B cell (primary cell): ENCODE data around the gene STPG3. TPM values are rescaled to one million over a fixed set of nuclear protein-coding genes. Genes with fewer than 3 reads are reported as not detected.
A peak's percentile ranks its signal among the peaks of the same experiment; 100 is the strongest.

ENCODE experiments used
- ATAC-seq: fragments of 200-7000 bp; cut with Tn5 transposase; one replicate; pipeline ENCODE4 v1.10.0; 2021; ENCODE audit warnings: low read depth, mild to moderate bottlenecking, moderate number of reproducible peaks, moderate library complexity
- CTCF ChIA-PET: fragments of 350-600 bp; sonication (Branson Sonifier 250); formaldehyde crosslinking; loops from one replicate; lab custom pipeline; 2021; ENCODE audit warnings: antibody characterized with exemption, inconsistent platforms; lab: Charles Lee
- POLR2A ChIA-PET: fragments of 350-600 bp; sonication (Branson Sonifier 250); formaldehyde crosslinking; loops from one replicate; lab custom pipeline; 2021; ENCODE audit warnings: antibody characterized with exemption; lab: Charles Lee
- DNase-seq: peaks from one replicate; pipeline ENCODE4 v3.0.0; 2013
- H2AFZ ChIP-seq: 2 replicates; pipeline ENCODE4 v1.6.1; 2012; ENCODE audit warnings: mild to moderate bottlenecking, low read depth, low read length; ENCODE audit not compliant: insufficient read depth, poor library complexity, severe bottlenecking
- H3K27ac ChIP-seq, 2 donors: 1 replicate in 1 of 2; 2 replicates in 1 of 2; pipeline ENCODE4 v1.5.1; 2012 to 2013; ENCODE audit warnings: low read length in 2 of 2, mild to moderate bottlenecking in 2 of 2, moderate library complexity in 1 of 2
- H3K27me3 ChIP-seq, 4 experiments: fragments of 200-600 bp in 1 of 4; sonication (generic) in 1 of 4; replicated peaks in 1 of 4; 1 replicate in 2 of 4; 2 replicates in 2 of 4; pipeline versions ENCODE4 v1.6.1 to v1.7.0; 2013 to 2016; ENCODE audit warnings: low read length in 3 of 4, mild to moderate bottlenecking in 2 of 4, mixed read lengths in 1 of 4, moderate library complexity in 1 of 4; ENCODE audit not compliant: insufficient read depth in 4 of 4, control insufficient read depth in 3 of 4; ENCODE audit errors: control extremely low read depth in 1 of 4
- H3K36me3 ChIP-seq, 2 experiments: replicated peaks in 1 of 2; 1 replicate in 1 of 2; 2 replicates in 1 of 2; pipeline versions ENCODE4 v1.6.1 to v1.7.1; 2013; ENCODE audit warnings: low read length in 1 of 2; ENCODE audit not compliant: insufficient read depth in 2 of 2, control insufficient read depth in 1 of 2; ENCODE audit errors: control extremely low read depth in 1 of 2, extremely low read depth in 1 of 2
- H3K4me1 ChIP-seq, 2 donors: fragments of 200-600 bp in 1 of 2; sonication (generic) in 1 of 2; 1 replicate in 1 of 2; 2 replicates in 1 of 2; pipeline versions ENCODE4 v1.5.1 to v1.6.1; 2013 to 2017; ENCODE audit warnings: low read length in 2 of 2; ENCODE audit not compliant: control insufficient read depth in 2 of 2, insufficient read depth in 2 of 2
- H3K4me2 ChIP-seq: replicated peaks from 2 replicates; pipeline ENCODE3; 2012; ENCODE audit warnings: mild to moderate bottlenecking, low read depth, low read length; ENCODE audit not compliant: poor library complexity, severe bottlenecking
- H3K4me3 ChIP-seq, 5 experiments: fragments of 200-600 bp in 1 of 5; sonication (generic) in 1 of 5; 1 replicate in 3 of 5; 2 replicates in 2 of 5; pipeline versions ENCODE4 v1.5.1 to v1.7.0; 2011 to 2016; ENCODE audit warnings: low read length in 4 of 5, mild to moderate bottlenecking in 4 of 5, low read depth in 2 of 5, control low read depth in 1 of 5, moderate library complexity in 1 of 5; ENCODE audit not compliant: insufficient read depth in 1 of 5; ENCODE audit errors: control extremely low read depth in 1 of 5, extremely low read depth in 1 of 5
- H3K79me2 ChIP-seq: fragments of 200-600 bp; sonication (generic); one replicate; pipeline ENCODE4 v1.6.0; 2016; ENCODE audit warnings: low read length; ENCODE audit not compliant: control insufficient read depth, insufficient read depth
- H3K9ac ChIP-seq: fragments of 200-600 bp; sonication (generic); 2 replicates; pipeline ENCODE4 v1.6.1; 2017; ENCODE audit warnings: mild to moderate bottlenecking, low read length, moderate library complexity
- H3K9me3 ChIP-seq, 3 donors: one replicate each; pipeline versions ENCODE4 v1.6.1 to v1.7.1; 2013; ENCODE audit warnings: low read length in 2 of 3; ENCODE audit not compliant: control insufficient read depth in 2 of 3, insufficient read depth in 1 of 3; ENCODE audit errors: control extremely low read depth in 1 of 3
- H4K20me1 ChIP-seq: 2 replicates; pipeline ENCODE4 v1.6.0; 2012; ENCODE audit warnings: mild to moderate bottlenecking, low read length; ENCODE audit not compliant: insufficient read depth, control insufficient read depth, poor library complexity, severe bottlenecking
- H3K27ac Mint-ChIP-seq: one replicate; pipeline ENCODE4 v1.8.0; 2021; ENCODE audit warnings: mixed read lengths
- H3K27me3 Mint-ChIP-seq: one replicate; pipeline ENCODE4 v1.8.0; 2021; ENCODE audit warnings: mixed read lengths
- H3K4me1 Mint-ChIP-seq: one replicate; pipeline ENCODE4 v1.8.0; 2021; ENCODE audit warnings: mixed read lengths
- H3K4me3 Mint-ChIP-seq: one replicate; pipeline ENCODE4 v1.8.0; 2021; ENCODE audit warnings: mixed read lengths
- H3K9me3 Mint-ChIP-seq: one replicate; pipeline ENCODE4 v1.8.0; 2022; ENCODE audit warnings: mixed read lengths; ENCODE audit not compliant: insufficient read depth
- EZH2 ChIP-seq: IDR thresholded peaks from 2 replicates; pipeline ENCODE4 v1.6.1; 2012; ENCODE audit warnings: borderline replicate concordance, low read depth, mild to moderate bottlenecking, moderate library complexity, low read length; ENCODE audit not compliant: insufficient read depth, poor library complexity, severe bottlenecking
- WGBS: methylation state at CpG from one replicate; pipeline ENCODE4 v1.1.5; 2013; ENCODE audit warnings: missing lambda C conversion rate; ENCODE audit not compliant: insufficient coverage; 5-methylcytosine and 5-hydroxymethylcytosine counted together
- intact Hi-C: fragments of 100-400 bp; cut with micrococcal nuclease; formaldehyde crosslinking; loops from one replicate; pipeline ENCODE4 v1.10.0; 2022
- polyA plus RNA-seq: library from polyadenylated mRNA; depleted of rRNA; stranded (reverse); fragments of >200 nt; gene quantifications from 2 replicates; pipeline ENCODE4 v1.2.3, GENCODE V29; 2012
- total RNA-seq, 2 donors: library from RNA; stranded (reverse); fragments of 120-200 nt in 1 of 2; gene quantifications; 1 replicate in 1 of 2; 2 replicates in 1 of 2; pipeline versions ENCODE4 v1.2.3 to v1.2.4, GENCODE V29; 2013 to 2022
- TF ChIP-seq, protein P1 (sequence below): fragments of 200-600 bp; IDR thresholded peaks from one replicate; pipeline ENCODE4 v1.8.0; 2022; ENCODE audit warnings: antibody characterized with exemption, mild to moderate bottlenecking

The STPG3 gene
- total and polyA plus RNA-seq, 2 donors (not counting 1 experiment from before 2014, with no cell fraction given): not detected

DNA sequence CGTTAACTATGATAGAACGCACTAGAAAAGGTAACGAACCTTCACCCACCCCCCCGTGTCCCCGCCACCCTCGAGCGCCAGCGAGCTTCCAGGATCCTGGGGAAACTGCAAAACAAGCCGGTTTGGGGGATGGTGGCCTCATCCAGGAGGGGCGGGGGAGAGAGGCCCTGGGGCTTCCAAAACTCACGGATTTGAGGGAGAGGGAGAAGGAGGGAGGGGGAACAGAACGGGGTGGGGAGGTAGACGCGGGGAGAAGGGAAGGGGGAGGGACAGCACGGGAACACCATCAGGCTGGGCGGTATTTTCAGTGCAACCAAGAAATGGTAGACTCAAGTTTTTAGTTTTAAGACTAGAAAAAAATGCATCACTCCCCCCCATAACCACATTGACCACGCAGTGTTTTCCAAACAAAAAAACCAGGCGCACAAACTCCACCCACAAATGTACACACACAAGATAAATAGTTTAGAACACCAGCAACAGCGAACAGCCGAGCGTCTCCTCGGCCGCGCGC lies 49.5 kb downstream of the STPG3 start:
- H3K4me1 Mint-ChIP-seq: peaks cover 23% of the 10 kb centered on the region
- H2AFZ ChIP-seq: peak overlapping the region; percentile 64
- 0% methylated on average over 10 of the region's 25 CpGs for WGBS

More for the DNA sequence above, 49.5 kb downstream of the STPG3 start:
- no peak for ATAC-seq
- Histone ChIP-seq H3K27me3 (peaks cover 0 to 67% (median 40%) of the 10 kb centered on the region in 4 experiments), H3K4me1 (peaks cover 42 to 45% of the 10 kb centered on the region in 2 donors), H3K9me3 (peaks cover 0 to 25% (median 0%) of the 10 kb centered on the region in 3 donors), H3K27ac (no peak overlapping the region), H4K20me1 (peaks cover 13% of the 10 kb centered on the region), H3K79me2 (no peaks in the 10 kb centered on the region), H3K4me2 (peak overlapping the region; percentile 94), H3K9ac (peak overlapping the region; percentile 43), H3K36me3 (no peaks in the 10 kb centered on the region), H3K4me3 (peak overlapping the region in 3 of 5 experiments; percentile 25 to 58 (median 29))
- no peak for DNase-seq
- H3K4me3 Mint-ChIP-seq: peak overlapping the region; percentile 83
- intact Hi-C loops: no loop called here
- peak overlapping the region; percentile 59 for H3K27ac Mint-ChIP-seq
- ChIA-PET POLR2A (interaction anchor here (0.7 kb wide), 2 partner anchors 100 to 1008 kb away, joined by 5 to 6 read pairs; partner anchors contain the start of gene TPRN), CTCF (interaction anchor here (4.1 kb wide), 1 partner anchor 20 kb away, joined by 25 read pairs; no protein-coding TSS in a partner anchor)
- TF ChIP-seq, protein P1, sequence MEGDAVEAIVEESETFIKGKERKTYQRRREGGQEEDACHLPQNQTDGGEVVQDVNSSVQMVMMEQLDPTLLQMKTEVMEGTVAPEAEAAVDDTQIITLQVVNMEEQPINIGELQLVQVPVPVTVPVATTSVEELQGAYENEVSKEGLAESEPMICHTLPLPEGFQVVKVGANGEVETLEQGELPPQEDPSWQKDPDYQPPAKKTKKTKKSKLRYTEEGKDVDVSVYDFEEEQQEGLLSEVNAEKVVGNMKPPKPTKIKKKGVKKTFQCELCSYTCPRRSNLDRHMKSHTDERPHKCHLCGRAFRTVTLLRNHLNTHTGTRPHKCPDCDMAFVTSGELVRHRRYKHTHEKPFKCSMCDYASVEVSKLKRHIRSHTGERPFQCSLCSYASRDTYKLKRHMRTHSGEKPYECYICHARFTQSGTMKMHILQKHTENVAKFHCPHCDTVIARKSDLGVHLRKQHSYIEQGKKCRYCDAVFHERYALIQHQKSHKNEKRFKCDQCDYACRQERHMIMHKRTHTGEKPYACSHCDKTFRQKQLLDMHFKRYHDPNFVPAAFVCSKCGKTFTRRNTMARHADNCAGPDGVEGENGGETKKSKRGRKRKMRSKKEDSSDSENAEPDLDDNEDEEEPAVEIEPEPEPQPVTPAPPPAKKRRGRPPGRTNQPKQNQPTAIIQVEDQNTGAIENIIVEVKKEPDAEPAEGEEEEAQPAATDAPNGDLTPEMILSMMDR: no peak
- TF ChIP-seq EZH2: peak; percentile 97
- no peaks in the 10 kb centered on the region for H3K9me3 Mint-ChIP-seq
- H3K27me3 Mint-ChIP-seq: peaks cover 18% of the 10 kb centered on the region
